ENCODE data around the gene FDX1. TPM values are rescaled to one million over a fixed set of nuclear protein-coding genes. Genes with fewer than 3 reads are reported as not detected.

FDX1 gene
- total RNA-seq, 3 donors from 2014 or later (not counting 1 experiment from before 2014, with no cell fraction given): 6.7 to 7.9 (median 7.8) TPM

- WGBS (ENCODE audit: insufficient coverage): 100% methylated on average over 3 of the region's 4 CpGs
- H3K9me3 ChIP-seq (ENCODE audit: control insufficient read depth, insufficient read depth, low read length): no peaks in the 10 kb centered on the region
- H3K27ac Mint-ChIP-seq: no peak overlapping the region
- DNase-seq (no peak), ATAC-seq (no peak)
- peaks cover 0 to 5% of the 10 kb centered on the region in 2 donors for H3K4me1 Mint-ChIP-seq
- H3K4me1 ChIP-seq (ENCODE audit: control insufficient read depth, insufficient read depth, low read length): no peaks in the 10 kb centered on the region
- H3K4me3 ChIP-seq (ENCODE audit: low read length): no peak overlapping the region
- H3K4me3 Mint-ChIP-seq: no peak overlapping the region
- H3K9me3 Mint-ChIP-seq: no peaks in the 10 kb centered on the region
- H3K36me3 Mint-ChIP-seq: no peaks in the 10 kb centered on the region
- no peaks in the 10 kb centered on the region for H3K27me3 Mint-ChIP-seq (ENCODE audit: low read depth in 2 of 2)
- peaks cover 3% of the 10 kb centered on the region for H3K36me3 ChIP-seq (ENCODE audit: control insufficient read depth, insufficient read depth, low read length)
- no peak overlapping the region for H3K27ac ChIP-seq (ENCODE audit: low read length)
- no peak for TF ChIP-seq CTCF (IDR thresholded peaks at IDR 0.05)
- intact Hi-C loops (cut with micrococcal nuclease): no loop called here
- no peaks in the 10 kb centered on the region for H3K27me3 ChIP-seq (ENCODE audit: control insufficient read depth, insufficient read depth, low read length)
Observed at GRCh38 chr11:110468121-110468520, 38.4 kb downstream of the FDX1 start.

- H3K27me3 ChIP-seq (ENCODE audit: control insufficient read depth, insufficient read depth, low read length): no peaks in the 10 kb centered on the region
- intact Hi-C loops (cut with micrococcal nuclease): no loop called here
- no peak overlapping the region for H3K4me3 ChIP-seq (ENCODE audit: low read length)
- no peaks in the 10 kb centered on the region for H3K36me3 ChIP-seq (ENCODE audit: control insufficient read depth, insufficient read depth, low read length)
- no peaks in the 10 kb centered on the region for H3K9me3 ChIP-seq (ENCODE audit: control insufficient read depth, insufficient read depth, low read length)
- no peak for TF ChIP-seq CTCF (IDR thresholded peaks at IDR 0.05)
- H3K27ac ChIP-seq (ENCODE audit: low read length): no peak overlapping the region
- ATAC-seq: no peak
- H3K4me1 ChIP-seq (ENCODE audit: control insufficient read depth, insufficient read depth, low read length): no peaks in the 10 kb centered on the region
- Mint-ChIP-seq H3K27ac (no peak overlapping the region), H3K4me1 (peaks cover 0 to 5% of the 10 kb centered on the region in 2 donors), H3K36me3 (no peaks in the 10 kb centered on the region), H3K9me3 (no peaks in the 10 kb centered on the region), H3K27me3 (ENCODE audit: low read depth in 2 of 2) (no peaks in the 10 kb centered on the region), H3K4me3 (no peak overlapping the region)
- DNase-seq: no peak
Observed at GRCh38 chr11:110469127-110469526, 39.4 kb downstream of the FDX1 start.

GRCh38 chr11:110470716-110471115 lies 41.0 kb downstream of the FDX1 start:
- no peak for ATAC-seq
- Histone ChIP-seq H3K27ac (ENCODE audit: low read length) (no peak overlapping the region), H3K36me3 (ENCODE audit: control insufficient read depth, insufficient read depth, low read length) (no peaks in the 10 kb centered on the region), H3K4me1 (ENCODE audit: control insufficient read depth, insufficient read depth, low read length) (no peaks in the 10 kb centered on the region), H3K27me3 (ENCODE audit: control insufficient read depth, insufficient read depth, low read length) (no peaks in the 10 kb centered on the region), H3K4me3 (ENCODE audit: low read length) (no peak overlapping the region), H3K9me3 (ENCODE audit: control insufficient read depth, insufficient read depth, low read length) (no peaks in the 10 kb centered on the region)
- no peaks in the 10 kb centered on the region for H3K36me3 Mint-ChIP-seq
- H3K27me3 Mint-ChIP-seq (ENCODE audit: low read depth in 2 of 2): no peaks in the 10 kb centered on the region
- 81% methylated on average over 2 of the region's 2 CpGs for WGBS (ENCODE audit: insufficient coverage)
- DNase-seq: no peak
- H3K4me3 Mint-ChIP-seq: no peak overlapping the region
- intact Hi-C loops (cut with micrococcal nuclease): no loop called here
- peaks cover 0 to 5% of the 10 kb centered on the region in 2 donors for H3K4me1 Mint-ChIP-seq
- H3K9me3 Mint-ChIP-seq: no peaks in the 10 kb centered on the region
- no peak for TF ChIP-seq CTCF (IDR thresholded peaks at IDR 0.05)
- H3K27ac Mint-ChIP-seq: no peak overlapping the region

GRCh38 chr11:110471371-110471770 lies 41.6 kb downstream of the FDX1 start:
- Histone ChIP-seq H3K9me3 (ENCODE audit: control insufficient read depth, insufficient read depth, low read length) (no peaks in the 10 kb centered on the region), H3K4me1 (ENCODE audit: control insufficient read depth, insufficient read depth, low read length) (no peaks in the 10 kb centered on the region), H3K36me3 (ENCODE audit: control insufficient read depth, insufficient read depth, low read length) (no peaks in the 10 kb centered on the region), H3K4me3 (ENCODE audit: low read length) (no peak overlapping the region), H3K27ac (ENCODE audit: low read length) (no peak overlapping the region), H3K27me3 (ENCODE audit: control insufficient read depth, insufficient read depth, low read length) (no peaks in the 10 kb centered on the region)
- Mint-ChIP-seq H3K36me3 (no peaks in the 10 kb centered on the region), H3K9me3 (no peaks in the 10 kb centered on the region), H3K27me3 (ENCODE audit: low read depth in 2 of 2) (no peaks in the 10 kb centered on the region), H3K27ac (no peak overlapping the region), H3K4me1 (peaks cover 0 to 5% of the 10 kb centered on the region in 2 donors), H3K4me3 (no peak overlapping the region)
- DNase-seq (no peak), ATAC-seq (no peak)
- WGBS (ENCODE audit: insufficient coverage): no CpG with 5 or more reads among the region's 1 CpG
- intact Hi-C loops (cut with micrococcal nuclease): no loop called here
- TF ChIP-seq CTCF (IDR thresholded peaks at IDR 0.05): no peak

Measured in natural killer cell (primary cell).